Endothelial cell of umbilical vein (primary cell): ENCODE data around the gene PSME3IP1. TPM values are rescaled to one million over a fixed set of nuclear protein-coding genes. Genes with fewer than 3 reads are reported as not detected.

Experiments used
- BruUV-seq: library from RNA; stranded (reverse); fragments of 400-500 nt; replicated peaks from 2 replicates; lab custom pipeline; 2021; lab: Mats Ljungman, UMichigan
- CTCF ChIA-PET: fragments of 300-600, 350-600 bp; sonication (Branson Sonifier 250); formaldehyde crosslinking; loops from one replicate; lab custom pipeline; 2021; ENCODE audit warnings: antibody characterized with exemption, inconsistent platforms; lab: Charles Lee
- POLR2A ChIA-PET: fragments of 300-600, 350-600 bp; sonication (Branson Sonifier 250); formaldehyde crosslinking; loops from one replicate; lab custom pipeline; 2021; ENCODE audit warnings: antibody characterized with exemption, inconsistent platforms; lab: Charles Lee
- DNase-seq: peaks from one replicate; pipeline ENCODE4 v3.0.0-alpha.2; 2011; ENCODE audit warnings: low read depth, low spot score
- FAIRE-seq: peaks from 2 replicates; lab custom pipeline; 2011; peaks lifted over from hg19 to GRCh38; lab: Jason Lieb, UNC
- H2AFZ ChIP-seq: 2 replicates; pipeline ENCODE4 v1.6.0; 2012; ENCODE audit warnings: low read depth, low read length, control low read depth, inconsistent platforms
- H3K27ac ChIP-seq: 2 replicates; pipeline ENCODE4 v1.5.1; 2011; ENCODE audit warnings: low read depth, mild to moderate bottlenecking, control low read depth, low read length, moderate library complexity; ENCODE audit not compliant: insufficient read depth
- H3K27me3 ChIP-seq, 2 experiments: 2 replicates each; pipeline versions ENCODE4 v1.6.0 to v1.6.1; 2011; ENCODE audit warnings: low read length in 2 of 2, mixed read lengths in 1 of 2; ENCODE audit not compliant: control insufficient read depth in 2 of 2, insufficient read depth in 2 of 2
- H3K36me3 ChIP-seq, 2 experiments: 2 replicates in 1 of 2; 3 replicates in 1 of 2; pipeline ENCODE4 v1.5.1; 2011; ENCODE audit warnings: low read length in 2 of 2, mild to moderate bottlenecking in 1 of 2, moderate library complexity in 1 of 2; ENCODE audit not compliant: control insufficient read depth in 2 of 2, insufficient read depth in 2 of 2; ENCODE audit errors: extremely low read depth in 1 of 2
- H3K4me1 ChIP-seq: 3 replicates; pipeline ENCODE4 v1.5.1; 2011; ENCODE audit warnings: mild to moderate bottlenecking, low read length; ENCODE audit not compliant: control insufficient read depth, insufficient read depth; ENCODE audit errors: extremely low read depth
- H3K4me2 ChIP-seq: 2 replicates; pipeline ENCODE4 v1.6.1; 2011; ENCODE audit warnings: low read length, control low read depth, mixed read lengths; ENCODE audit not compliant: insufficient read depth
- H3K4me3 ChIP-seq, 3 experiments: fragments of 200-600 bp in 1 of 3; sonication (generic), shearing (Covaris generic) in 1 of 3; replicated peaks in 1 of 3; 2 replicates each; pipeline ENCODE4 v1.5.1; 2011 to 2016; ENCODE audit warnings: control low read depth in 3 of 3, low read length in 3 of 3, mild to moderate bottlenecking in 2 of 3, inconsistent platforms in 1 of 3, low read depth in 1 of 3, moderate library complexity in 1 of 3; ENCODE audit not compliant: insufficient read depth in 1 of 3
- H3K79me2 ChIP-seq: 2 replicates; pipeline ENCODE4 v1.6.0; 2012; ENCODE audit warnings: low read length, inconsistent platforms; ENCODE audit not compliant: control insufficient read depth, insufficient read depth
- H3K9ac ChIP-seq: replicated peaks from 2 replicates; pipeline ENCODE3; 2011; ENCODE audit warnings: low read length, control low read depth; ENCODE audit not compliant: insufficient read depth; ENCODE audit errors: extremely low read depth
- H3K9me1 ChIP-seq: replicated peaks from 3 replicates; pipeline ENCODE4 v1.6.0; 2011; ENCODE audit warnings: mild to moderate bottlenecking, low read length; ENCODE audit not compliant: control insufficient read depth, insufficient read depth; ENCODE audit errors: extremely low read depth
- H3K9me3 ChIP-seq: replicated peaks from 2 replicates; pipeline ENCODE4 v1.5.1; 2012; ENCODE audit warnings: low read length, inconsistent platforms; ENCODE audit not compliant: control insufficient read depth, insufficient read depth
- H4K20me1 ChIP-seq: replicated peaks from 2 replicates; pipeline ENCODE3; 2011; ENCODE audit warnings: mild to moderate bottlenecking, low read length; ENCODE audit not compliant: control insufficient read depth, insufficient read depth; ENCODE audit errors: extremely low read depth
- CTCF ChIP-seq, 2 donors: IDR thresholded peaks; 1 replicate in 1 of 2; 2 replicates in 1 of 2; pipeline ENCODE4 v1.5.1; 2011; ENCODE audit warnings: low read length in 2 of 2, mild to moderate bottlenecking in 2 of 2, moderate library complexity in 2 of 2, control low read depth in 1 of 2, inconsistent platforms in 1 of 2, low read depth in 1 of 2; ENCODE audit not compliant: insufficient read depth in 1 of 2; ENCODE audit errors: extremely low read depth in 1 of 2
- EZH2 ChIP-seq: IDR thresholded peaks from 2 replicates; pipeline ENCODE4 v1.6.1; 2012; ENCODE audit warnings: borderline replicate concordance, low read depth, mild to moderate bottlenecking, moderate library complexity, low read length, inconsistent platforms; ENCODE audit not compliant: severe bottlenecking
- FOS ChIP-seq: IDR thresholded peaks from 2 replicates; pipeline ENCODE4 v1.6.1; 2011; ENCODE audit warnings: mild to moderate bottlenecking, low read length, moderate library complexity, borderline replicate concordance; ENCODE audit not compliant: insufficient read depth
- GATA2 ChIP-seq: IDR thresholded peaks from 2 replicates; pipeline ENCODE4 v1.7.0; 2011; ENCODE audit warnings: low read depth, mild to moderate bottlenecking, moderate library complexity, mixed read lengths, low read length; ENCODE audit not compliant: insufficient read length, insufficient read depth
- JUN ChIP-seq: IDR thresholded peaks from 2 replicates; pipeline ENCODE4 v1.6.1; 2011; ENCODE audit warnings: borderline replicate concordance, low read depth; ENCODE audit not compliant: insufficient read length, insufficient read depth
- MAX ChIP-seq: IDR thresholded peaks from 2 replicates; pipeline ENCODE4 v1.6.1; 2011; ENCODE audit not compliant: insufficient read depth, insufficient read length
- MYC ChIP-seq: IDR thresholded peaks from one replicate; pipeline ENCODE4 v1.6.1; 2011; ENCODE audit warnings: mild to moderate bottlenecking, low read depth, low read length
- POLR2A ChIP-seq: IDR thresholded peaks from 2 replicates; pipeline ENCODE4 v1.6.1; 2012; ENCODE audit warnings: low read depth, mild to moderate bottlenecking, control low read depth, low read length
- POLR2AphosphoS5 ChIP-seq: IDR thresholded peaks from 2 replicates; pipeline ENCODE4 v1.6.1; 2012; ENCODE audit warnings: low read depth, mild to moderate bottlenecking, control low read depth, low read length, moderate library complexity; ENCODE audit not compliant: insufficient read depth
- dilution Hi-C: fragments of 300-500 bp; cut with MboI; formaldehyde crosslinking; loops from one replicate; pipeline ENCODE4 v1.15.0; 2019; ENCODE audit warnings: low sequenced_read_pairs; ENCODE audit not compliant: extremely low pct_ligation_motif_present
- intact Hi-C: fragments of 100-400 bp; cut with micrococcal nuclease; formaldehyde crosslinking; loops from one replicate; pipeline ENCODE4 v1.10.0; 2022
- polyA plus RNA-seq, 4 experiments: library from polyadenylated mRNA; depleted of rRNA in 3 of 4; stranded (reverse) in 3 of 4; unstranded in 1 of 4; fragments of >200 nt; gene quantifications; 2 replicates each; pipeline versions ENCODE4 v1.2.1 to v1.2.3, GENCODE V29; 2011 to 2012; ENCODE audit warnings: missing spikeins in 1 of 4
- total RNA-seq: library from RNA; stranded (reverse); gene quantifications from 2 replicates; pipeline ENCODE4 v1.2.3, GENCODE V29; 2021

The PSME3IP1 gene
- total and polyA plus RNA-seq, 2 donors (not counting 3 experiments of a cell fraction or from before 2014, with no cell fraction given) = 86.2 to 91.8 TPM

GRCh38 chr16:57179215-57179828, 6.5 kb downstream of the PSME3IP1 start:
- no peak for TF ChIP-seq MAX
- TF ChIP-seq MYC = no peak
- TF ChIP-seq FOS = no peak
- H3K4me1 ChIP-seq = peaks cover 20% of the 10 kb centered on the region
- POLR2A ChIA-PET = no interaction called here
- H4K20me1 ChIP-seq = peaks cover 2% of the 10 kb centered on the region
- peaks cover 38% of the 10 kb centered on the region for H3K79me2 ChIP-seq
- peaks cover 0 to 2% of the 10 kb centered on the region in 2 experiments for H3K36me3 ChIP-seq
- peak overlapping the region; percentile 8 for H3K27ac ChIP-seq
- H2AFZ ChIP-seq = no peak overlapping the region
- dilution Hi-C loops = no loop called here
- FAIRE-seq = no peak
- no peak overlapping the region for H3K4me3 ChIP-seq
- no peaks in the 10 kb centered on the region for H3K9me1 ChIP-seq
- peak; percentile 26 for DNase-seq
- H3K9me3 ChIP-seq = no peaks in the 10 kb centered on the region
- no peak overlapping the region for H3K9ac ChIP-seq
- intact Hi-C loops = no loop called here
- H3K4me2 ChIP-seq = no peak overlapping the region
- CTCF ChIA-PET = interaction anchor here (1.0 to 1.6 kb wide), 3 partner anchors 29 to 95 kb away, joined by 3 to 6 read pairs (median 4); no protein-coding TSS in a partner anchor
- no peaks in the 10 kb centered on the region for H3K27me3 ChIP-seq
- no TSS peak for BruUV-seq

- no peak overlapping the region for H3K9ac ChIP-seq
- CTCF ChIA-PET = interaction anchor here (1.0 to 1.6 kb wide), 4 partner anchors 16 to 86 kb away, joined by 3 to 6 read pairs (median 4); partner anchors contain the start of gene CPNE2
- intact Hi-C loops (no loop called here), dilution Hi-C loops (no loop called here)
- H4K20me1 ChIP-seq = peaks cover 2% of the 10 kb centered on the region
- POLR2A ChIA-PET = no interaction called here
- no TSS peak for BruUV-seq
- no peaks in the 10 kb centered on the region for H3K27me3 ChIP-seq
- H3K4me3 ChIP-seq = no peak overlapping the region
- no peaks in the 10 kb centered on the region for H3K9me3 ChIP-seq
- DNase-seq = peak; percentile 35
- H3K4me2 ChIP-seq = no peak overlapping the region
- H3K27ac ChIP-seq = no peak overlapping the region
- peaks cover 0 to 2% of the 10 kb centered on the region in 2 experiments for H3K36me3 ChIP-seq
- TF ChIP-seq CTCF (IDR thresholded peaks at IDR 0.05; ENCODE audit: extremely low read depth in 1 of 2, insufficient read depth in 1 of 2, low read depth in 1 of 2, low read length in 2 of 2) = no peak
- TF ChIP-seq MYC = no peak
- no peak for TF ChIP-seq POLR2A
- TF ChIP-seq GATA2 = no peak
- TF ChIP-seq EZH2 = no peak
- TF ChIP-seq JUN = no peak
- no peak for TF ChIP-seq MAX
- TF ChIP-seq FOS = no peak
- no peak for TF ChIP-seq POLR2AphosphoS5
- FAIRE-seq = no peak
- no peak overlapping the region for H2AFZ ChIP-seq
- H3K4me1 ChIP-seq = peaks cover 16% of the 10 kb centered on the region
- no peaks in the 10 kb centered on the region for H3K9me1 ChIP-seq
- H3K79me2 ChIP-seq = peaks cover 33% of the 10 kb centered on the region
These were observed 7.0 kb downstream of the PSME3IP1 start for GRCh38 chr16:57178793-57179212.
